ENCODE data around the gene NMNAT3.

GRCh38 chr3:139528281-139528680 lies 149.5 kb downstream of the NMNAT3 start:
- no peak for TF ChIP-seq CTCF (IDR thresholded peaks at IDR 0.05; ENCODE audit: low read depth, low read length)
- TF ChIP-seq EZH2phosphoT487 (IDR thresholded peaks at IDR 0.05; ENCODE audit: low read depth) = no peak

Data from OCI-LY3 (cell line).